Body of pancreas (tissue), 4 donors: Measurements from ENCODE around the gene GDPD5. TPM values are rescaled to one million over a fixed set of nuclear protein-coding genes. Genes with fewer than 3 reads are reported as not detected.
"Not testable (repeated sequence)": the region's sequence is repeated elsewhere in the genome, so short reads cannot be mapped to it uniquely, and the experiment has no call there.

Experiments used
- ATAC-seq: fragments of 150-250 bp; one replicate; pipeline ENCODE4 v1.9.1; 2016
- DNase-seq, 4 donors: peaks; one replicate each; pipeline ENCODE4 v3.0.0-alpha.2; 2019
- H3K27ac ChIP-seq, 4 donors: fragments of 200-600 bp; sonication (generic); 1 replicate in 3 of 4; 2 replicates in 1 of 4; pipeline versions ENCODE4 v1.5.1 to v1.6.1; 2016 to 2019; ENCODE audit warnings: mild to moderate bottlenecking in 1 of 4, mixed read lengths in 1 of 4, moderate library complexity in 1 of 4
- H3K27me3 ChIP-seq, 2 donors: fragments of 200-600 bp; sonication (generic); one replicate each; pipeline ENCODE4 v1.6.0; 2016; ENCODE audit warnings: mild to moderate bottlenecking in 1 of 2
- H3K36me3 ChIP-seq, 2 donors: fragments of 200-600 bp; sonication (generic); replicated peaks in 1 of 2; 2 replicates each; pipeline ENCODE4 v1.5.1; 2016; ENCODE audit warnings: low read depth in 2 of 2; ENCODE audit not compliant: insufficient read depth in 1 of 2
- H3K4me1 ChIP-seq: fragments of 200-600 bp; sonication (generic); one replicate; pipeline ENCODE4 v1.6.0; 2016
- H3K4me3 ChIP-seq, 2 donors: fragments of 200-600 bp; sonication (generic); 1 replicate in 1 of 2; 2 replicates in 1 of 2; pipeline ENCODE4 v1.5.1; 2016 to 2019
- H3K9me3 ChIP-seq, 3 donors: fragments of 200-600 bp; sonication (generic); 1 replicate in 2 of 3; 2 replicates in 1 of 3; pipeline ENCODE4 v1.5.1; 2016
- CTCF ChIP-seq, 7 experiments: fragments of 450-650 bp in 4 of 7; fragments of 200-600 bp in 3 of 7; sonication (generic) in 3 of 7; IDR thresholded peaks; one replicate each; pipeline ENCODE4 v1.5.1; 2016 to 2019; ENCODE audit warnings: antibody characterized with exemption in 7 of 7
- POLR2A ChIP-seq, 3 donors: fragments of 450-650 bp; IDR thresholded peaks; one replicate each; pipeline ENCODE4 v1.6.1; 2016; ENCODE audit warnings: antibody characterized with exemption in 3 of 3, mild to moderate bottlenecking in 2 of 3
- WGBS, 2 donors: methylation state at CpG; one replicate each; pipeline ENCODE4 v1.1.5; 2017; 5-methylcytosine and 5-hydroxymethylcytosine counted together
- intact Hi-C: fragments of 100-400 bp; cut with DNase I; formaldehyde crosslinking; loops from one replicate; pipeline ENCODE4 v1.15.1; 2023
- total RNA-seq, 2 donors: library from RNA; depleted of rRNA; stranded (reverse); fragments of >200 nt; gene quantifications; one replicate each; pipeline ENCODE4 v1.1.0, GENCODE V29; 2016

GDPD5 gene
- total RNA-seq, 2 donors from 2014 or later: 29.6 to 73.2 TPM

GRCh38 chr11:75420224-75421034 is 105.3 kb downstream of the GDPD5 start:
- intact Hi-C loops: no loop called here
- H3K4me1 ChIP-seq: peaks cover 25% of the 10 kb centered on the region

GRCh38 chr11:75413864-75414263 is 111.9 kb downstream of the GDPD5 start:
- Histone ChIP-seq H3K27ac (no peak overlapping the region), H3K4me3 (no peak overlapping the region), H3K4me1 (no peaks in the 10 kb centered on the region), H3K27me3 (no peaks in the 10 kb centered on the region), H3K36me3 (peaks cover 0 to 3% of the 10 kb centered on the region in 2 donors), H3K9me3 (no peaks in the 10 kb centered on the region)
- TF ChIP-seq CTCF (IDR thresholded peaks at IDR 0.05) (no peak), POLR2A (IDR thresholded peaks at IDR 0.05) (no peak)
- ATAC-seq: no peak
- DNase-seq: no peak
- intact Hi-C loops: no loop called here
- 68 to 71% methylated on average over 2 of the region's 2 CpGs for WGBS, 2 donors

More at GRCh38 chr11:75420224-75421034, 105.3 kb downstream of the GDPD5 start:
- Histone ChIP-seq H3K9me3 (no peaks in the 10 kb centered on the region), H3K4me3 (no peak overlapping the region), H3K27me3 (no peaks in the 10 kb centered on the region), H3K27ac (no peak overlapping the region), H3K36me3 (no peaks in the 10 kb centered on the region)
- WGBS, 2 donors: 88 to 89% methylated on average over 14 of the region's 14 CpGs
- DNase-seq (no peak), ATAC-seq (no peak)
- no peak for TF ChIP-seq CTCF (IDR thresholded peaks at IDR 0.05)
- TF ChIP-seq POLR2A (IDR thresholded peaks at IDR 0.05): no peak

GRCh38 chr11:75413146-75413545 is 112.6 kb downstream of the GDPD5 start:
- H3K36me3 ChIP-seq, H3K27me3 ChIP-seq, H3K27ac ChIP-seq, ATAC-seq, H3K4me1 ChIP-seq, intact Hi-C loops, H3K4me3 ChIP-seq, H3K9me3 ChIP-seq, DNase-seq: not testable (repeated sequence)
- 85 to 86% methylated on average over 10 of the region's 10 CpGs for WGBS, 2 donors

- H3K36me3 ChIP-seq: peaks cover 3 to 14% of the 10 kb centered on the region in 2 donors
- H3K4me3 ChIP-seq, H3K9me3 ChIP-seq, H3K4me1 ChIP-seq, intact Hi-C loops, DNase-seq, H3K27me3 ChIP-seq, H3K27ac ChIP-seq, ATAC-seq: not testable (repeated sequence)
- WGBS, 2 donors: 91% methylated on average over 13 of the region's 33 CpGs; no CpG with 5 or more reads in 1 of the 2 donors
These were observed 115.8 kb downstream of the GDPD5 start for GRCh38 chr11:75409971-75410370.

- H3K4me1 ChIP-seq: no peaks in the 10 kb centered on the region
- H3K27ac ChIP-seq: no peak overlapping the region
- H3K36me3 ChIP-seq: peaks cover 4 to 20% of the 10 kb centered on the region in 2 donors
- no peaks in the 10 kb centered on the region for H3K9me3 ChIP-seq
- DNase-seq (no peak), ATAC-seq (no peak)
- no peaks in the 10 kb centered on the region for H3K27me3 ChIP-seq
- WGBS, 2 donors: 95% methylated on average over 2 of the region's 2 CpGs
- intact Hi-C loops: no loop called here
- TF ChIP-seq POLR2A (IDR thresholded peaks at IDR 0.05): no peak
- TF ChIP-seq CTCF (IDR thresholded peaks at IDR 0.05): no peak
- H3K4me3 ChIP-seq: no peak overlapping the region
These were observed 116.9 kb downstream of the GDPD5 start for GRCh38 chr11:75408957-75409219.

- DNase-seq (no peak), ATAC-seq (no peak)
- WGBS, 2 donors: 20 to 33% methylated on average over 1 of the region's 1 CpG
- H3K9me3 ChIP-seq: no peaks in the 10 kb centered on the region
- peaks cover 4 to 32% of the 10 kb centered on the region in 2 donors for H3K36me3 ChIP-seq
- intact Hi-C loops: no loop called here
- H3K27me3 ChIP-seq: no peaks in the 10 kb centered on the region
- H3K4me1 ChIP-seq: peaks cover 20% of the 10 kb centered on the region
- TF ChIP-seq CTCF (IDR thresholded peaks at IDR 0.05) (no peak), POLR2A (IDR thresholded peaks at IDR 0.05) (no peak)
- H3K4me3 ChIP-seq: no peak overlapping the region
- H3K27ac ChIP-seq: no peak overlapping the region
These were observed 119.4 kb downstream of the GDPD5 start for GRCh38 chr11:75406338-75406777.
